ENCODE measurements around the gene CREB3L2.

DNA sequence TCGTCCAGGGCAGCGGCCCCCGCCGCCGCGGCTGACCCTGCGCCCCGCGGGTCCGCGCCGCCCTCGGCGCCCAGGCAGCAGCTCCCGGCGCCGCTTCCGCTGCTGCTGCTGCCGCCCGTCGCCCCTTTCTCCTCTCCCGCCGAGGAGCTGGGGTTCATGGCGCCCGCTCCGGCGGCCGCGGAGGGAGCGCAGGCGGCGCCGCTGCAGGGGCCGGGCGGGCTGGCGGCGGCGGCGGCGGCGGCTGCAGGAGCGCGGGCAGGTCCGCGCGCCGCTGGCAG is 155.4 kb downstream of the CREB3L2 start:
- TF ChIP-seq NFYA (IDR thresholded peaks at IDR 0.05; ENCODE audit: borderline replicate concordance, low read depth, low read length) = no peak
- TF ChIP-seq, protein P1, sequence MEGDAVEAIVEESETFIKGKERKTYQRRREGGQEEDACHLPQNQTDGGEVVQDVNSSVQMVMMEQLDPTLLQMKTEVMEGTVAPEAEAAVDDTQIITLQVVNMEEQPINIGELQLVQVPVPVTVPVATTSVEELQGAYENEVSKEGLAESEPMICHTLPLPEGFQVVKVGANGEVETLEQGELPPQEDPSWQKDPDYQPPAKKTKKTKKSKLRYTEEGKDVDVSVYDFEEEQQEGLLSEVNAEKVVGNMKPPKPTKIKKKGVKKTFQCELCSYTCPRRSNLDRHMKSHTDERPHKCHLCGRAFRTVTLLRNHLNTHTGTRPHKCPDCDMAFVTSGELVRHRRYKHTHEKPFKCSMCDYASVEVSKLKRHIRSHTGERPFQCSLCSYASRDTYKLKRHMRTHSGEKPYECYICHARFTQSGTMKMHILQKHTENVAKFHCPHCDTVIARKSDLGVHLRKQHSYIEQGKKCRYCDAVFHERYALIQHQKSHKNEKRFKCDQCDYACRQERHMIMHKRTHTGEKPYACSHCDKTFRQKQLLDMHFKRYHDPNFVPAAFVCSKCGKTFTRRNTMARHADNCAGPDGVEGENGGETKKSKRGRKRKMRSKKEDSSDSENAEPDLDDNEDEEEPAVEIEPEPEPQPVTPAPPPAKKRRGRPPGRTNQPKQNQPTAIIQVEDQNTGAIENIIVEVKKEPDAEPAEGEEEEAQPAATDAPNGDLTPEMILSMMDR (IDR thresholded peaks at IDR 0.05 in 2 of 3, conservative IDR thresholded peaks at IDR 0.05 in 1 of 3; ENCODE audit: control insufficient read depth in 2 of 3, extremely low read depth in 1 of 3, insufficient read depth in 1 of 3, low read depth in 3 of 3, low read length in 3 of 3) = no peak
- no peak for TF ChIP-seq CEBPB (IDR thresholded peaks at IDR 0.05; ENCODE audit: borderline replicate concordance in 1 of 2, low read depth in 2 of 2, low read length in 2 of 2)

Measured in GM12878 (cell line).